GM10266 (cell line): Measurements from ENCODE around the gene GRK1.
"Not testable (repeated sequence)": the region's sequence is repeated elsewhere in the genome, so short reads cannot be mapped to it uniquely, and the experiment has no call there.

Experiments
- DNase-seq: peaks from one replicate; pipeline ENCODE4 v3.0.0; 2012; ENCODE audit errors: extremely low spot score
- CTCF ChIP-seq: IDR thresholded peaks from 2 replicates; pipeline ENCODE4 v1.5.1; 2012; ENCODE audit warnings: mild to moderate bottlenecking, low read depth; ENCODE audit not compliant: control insufficient read depth, insufficient read depth; ENCODE audit errors: missing control alignments

Gene GRK1

GRCh38 chr13:113666951-113667701, at the start of gene GRK1:
Gene GRK1 (plus strand): TSS chr13:113667219. CDS start chr13:113667387, 168 bp downstream.
- TF ChIP-seq CTCF: no peak
- no peak for DNase-seq

GRCh38 chr13:113617961-113618360, 49.1 kb upstream of the GRK1 start:
- no peak for DNase-seq
- TF ChIP-seq CTCF: no peak

DNA sequence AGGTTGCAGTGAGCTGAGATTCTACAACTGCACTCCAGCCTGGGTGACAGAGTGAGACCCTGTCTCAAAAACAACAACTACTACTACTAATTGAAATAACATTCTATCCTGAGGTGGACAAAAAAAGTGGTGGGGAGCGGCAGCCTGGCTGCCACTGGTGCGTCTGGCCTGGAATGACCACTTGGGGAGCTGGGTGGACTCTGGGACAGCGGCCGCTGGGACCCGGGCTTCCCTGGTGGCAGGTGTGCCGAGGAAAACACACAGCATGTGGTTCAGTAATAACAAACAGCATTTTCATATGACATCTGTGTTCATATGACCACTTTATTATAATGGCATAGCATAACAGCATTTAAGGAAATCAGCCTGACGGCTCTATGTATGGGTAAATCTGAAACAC, 48.6 kb upstream of the GRK1 start:
- TF ChIP-seq CTCF: no peak
- no peak for DNase-seq

- no peak for DNase-seq
- TF ChIP-seq CTCF: no peak
Observed at GRCh38 chr13:113620036-113620796, 46.8 kb upstream of the GRK1 start.

- no peak for TF ChIP-seq CTCF
- no peak for DNase-seq
Observed at GRCh38 chr13:113621046-113621445, 46.0 kb upstream of the GRK1 start.

DNA sequence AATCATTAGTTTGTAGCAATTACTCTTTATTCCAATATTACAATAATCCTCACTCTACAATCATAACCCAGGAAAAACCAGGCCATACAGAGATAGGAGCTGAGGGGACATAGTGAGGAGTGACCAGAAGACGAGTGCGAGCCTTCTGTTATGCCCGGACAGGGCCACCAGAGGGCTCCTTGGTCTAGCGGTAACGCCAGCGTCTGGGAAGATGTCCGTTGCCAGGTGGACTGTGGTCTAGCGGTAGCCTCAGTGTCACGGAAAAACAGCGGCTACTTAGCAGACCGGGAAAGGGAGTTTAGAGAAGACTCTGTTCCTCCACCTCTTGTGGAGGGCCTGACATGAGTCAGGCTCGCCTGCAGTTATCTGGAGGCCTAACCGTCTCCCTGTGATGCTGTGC, 45.5 kb upstream of the GRK1 start:
- not testable (repeated sequence) for DNase-seq

DNA sequence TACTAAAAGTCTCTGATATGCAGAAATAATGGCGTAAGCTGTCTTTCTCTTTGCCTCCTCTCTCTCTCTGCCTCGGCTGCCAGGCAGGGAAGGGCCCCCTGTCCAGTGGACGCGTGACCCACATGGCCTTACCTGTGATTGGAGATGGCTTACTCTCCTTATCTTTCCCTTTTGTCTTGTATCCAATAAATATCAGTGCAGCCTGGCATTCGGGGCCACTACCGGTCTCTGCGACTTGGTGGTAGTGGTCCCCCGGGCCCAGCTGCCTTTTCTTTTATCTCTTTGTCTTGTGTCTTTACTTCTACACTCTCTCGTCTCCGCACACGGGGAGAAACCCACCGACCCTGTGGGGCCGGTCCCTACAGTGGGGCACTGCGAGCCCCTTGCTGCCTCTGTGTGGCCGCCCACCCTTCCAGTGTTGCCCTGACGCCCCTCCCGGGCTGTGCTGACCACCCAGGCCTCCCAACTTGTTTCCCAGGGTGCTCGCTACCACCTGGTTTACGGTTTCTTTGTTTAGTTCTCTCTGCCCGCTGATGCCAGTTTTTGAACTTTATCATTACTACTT, 45.0 kb upstream of the GRK1 start:
- DNase-seq: not testable (repeated sequence)

GRCh38 chr13:113622791-113623490, 44.1 kb upstream of the GRK1 start:
- TF ChIP-seq CTCF: no peak
- DNase-seq: no peak
